GM19468 (cell line): ENCODE data around the gene PEX7.
"Not testable (repeated sequence)": the region's sequence is repeated elsewhere in the genome, so short reads cannot be mapped to it uniquely, and the experiment has no call there.

Source experiments
- ATAC-seq: cut with Tn5 transposase; IDR thresholded peaks from one replicate; pipeline ENCODE4 v1.9.1; 2021; ENCODE audit warnings: mild to moderate bottlenecking, moderate library complexity, moderate number of reproducible peaks; ENCODE audit not compliant: unreplicated experiment; ENCODE audit errors: extremely low read depth

Gene PEX7

DNA sequence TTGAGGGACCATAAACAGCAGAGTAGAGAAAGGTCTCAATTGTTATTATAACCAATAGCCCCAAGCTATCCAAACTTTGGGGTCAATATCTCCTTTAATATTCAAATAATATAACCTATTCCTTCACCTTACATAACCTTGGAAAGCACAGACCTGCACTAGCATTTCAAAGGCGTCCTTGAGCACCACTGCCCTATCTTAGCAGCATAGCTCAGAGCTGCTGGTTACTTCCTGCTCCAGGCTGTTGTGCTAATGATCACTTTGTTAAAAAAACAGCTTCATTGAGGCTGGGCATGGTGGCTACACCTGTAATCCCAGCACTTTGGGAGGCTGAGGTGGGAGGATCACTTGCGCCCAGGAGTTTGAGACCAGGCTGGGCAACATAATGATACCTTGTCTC is 110.2 kb downstream of the PEX7 start:
- no peak for ATAC-seq

DNA sequence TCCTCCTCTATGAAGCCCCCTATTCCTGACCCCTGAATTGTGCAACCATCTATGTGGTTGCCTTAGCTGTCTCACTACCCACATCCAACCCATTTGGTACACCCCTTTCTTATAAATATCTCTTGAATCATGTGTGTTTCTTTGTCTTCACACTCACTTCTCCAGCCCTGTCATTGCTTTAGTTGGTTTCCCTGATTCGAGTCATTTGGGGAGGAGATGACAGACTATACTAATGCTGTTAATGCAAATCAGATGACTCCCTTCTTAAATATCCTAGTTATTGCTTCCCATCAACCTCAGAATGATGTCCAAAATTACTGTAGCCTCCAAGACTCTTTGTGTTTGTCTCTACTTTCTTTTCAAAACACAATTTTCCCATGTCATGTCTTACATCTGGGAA is 122.7 kb downstream of the PEX7 start:
- ATAC-seq: no peak

DNA sequence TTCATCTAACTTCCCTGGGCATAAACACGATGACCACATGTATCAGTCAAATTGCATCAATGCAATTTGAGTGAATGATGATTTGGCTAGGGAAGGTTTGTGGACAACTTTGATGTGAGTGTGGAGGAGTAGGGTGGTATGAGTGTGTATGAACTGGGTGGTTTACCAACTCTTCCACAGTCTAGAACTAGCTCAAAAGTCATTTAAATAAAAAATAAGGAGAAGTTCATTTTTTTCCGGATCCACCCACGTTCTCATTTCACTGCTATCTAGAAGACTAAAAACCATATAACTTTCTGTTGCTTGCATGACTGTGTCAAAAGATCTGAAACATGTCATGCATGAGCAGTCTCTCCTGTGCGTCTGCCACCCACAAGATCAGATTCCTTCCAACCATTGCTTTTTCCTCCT is 123.3 kb downstream of the PEX7 start:
- ATAC-seq: no peak

DNA sequence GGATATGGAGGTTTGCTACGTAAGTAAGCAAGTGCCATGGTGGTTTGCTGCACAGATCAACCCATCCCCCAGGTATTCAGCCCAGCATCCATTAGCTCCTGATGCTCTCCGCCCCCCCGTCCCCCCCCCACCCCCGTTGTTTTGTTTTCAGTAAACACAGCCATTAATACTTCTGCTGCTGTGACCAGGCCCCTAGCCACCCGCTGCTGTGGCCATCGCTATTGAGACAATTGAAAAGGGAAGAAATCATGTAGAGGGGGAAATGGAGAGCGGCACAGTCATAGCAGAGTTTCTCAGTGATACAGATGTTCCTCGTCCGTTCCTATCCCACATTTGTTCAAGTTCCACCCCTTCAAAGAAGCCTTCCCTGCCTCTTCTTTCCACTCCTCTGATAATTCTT is 124.6 kb downstream of the PEX7 start:
- no peak for ATAC-seq

DNA sequence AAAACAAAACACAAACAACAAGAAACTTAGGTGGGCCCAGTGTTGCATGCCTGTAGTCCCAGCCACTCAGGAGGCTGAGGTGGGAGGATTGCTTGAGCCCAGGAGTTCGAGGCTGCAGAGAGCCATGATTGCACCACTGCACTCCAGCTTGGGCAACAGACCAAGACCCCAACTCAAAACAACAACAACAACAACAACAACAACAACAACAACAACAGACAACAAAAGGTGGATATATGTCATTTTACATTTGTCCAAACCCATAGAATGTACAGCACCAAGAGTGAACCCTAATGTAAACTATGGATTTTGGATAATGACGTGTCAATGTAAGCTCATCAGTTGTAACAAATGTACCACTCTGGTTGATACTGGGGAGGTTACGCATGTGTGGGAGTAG is 127.6 kb downstream of the PEX7 start:
- ATAC-seq: not testable (repeated sequence)

DNA sequence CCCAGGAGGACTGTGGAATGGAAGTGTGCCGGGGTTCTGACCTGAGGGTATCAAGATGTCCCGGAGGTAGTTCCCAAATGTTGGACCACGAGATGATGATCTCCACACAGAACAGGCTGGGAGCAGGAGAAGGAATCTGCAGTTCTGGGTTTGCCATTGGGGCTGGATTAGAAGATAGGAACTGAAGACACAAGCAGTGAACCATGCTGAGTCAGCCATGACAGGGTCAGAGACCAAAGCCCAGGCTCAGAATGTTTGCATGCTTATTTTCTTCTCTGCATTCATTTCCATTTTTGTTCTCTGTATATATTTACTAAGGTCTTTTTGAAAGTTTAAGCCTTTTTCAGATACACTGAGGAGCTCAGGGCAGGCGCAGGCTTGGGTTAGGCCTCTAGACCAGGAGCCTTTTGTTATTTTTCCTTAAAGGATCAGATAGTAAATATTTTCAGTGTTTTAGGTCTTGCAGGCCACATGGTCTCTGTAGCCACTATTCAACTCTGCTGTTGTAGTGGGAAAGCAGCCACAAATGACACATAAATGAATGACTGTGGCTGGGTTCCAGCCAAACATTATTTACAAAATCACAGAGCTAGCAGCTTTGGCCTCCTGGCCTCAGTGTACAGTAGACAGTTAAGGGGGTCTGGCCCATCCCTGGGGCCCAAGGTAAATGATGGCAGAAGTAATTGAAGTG is 128.2 kb downstream of the PEX7 start:
- no peak for ATAC-seq

DNA sequence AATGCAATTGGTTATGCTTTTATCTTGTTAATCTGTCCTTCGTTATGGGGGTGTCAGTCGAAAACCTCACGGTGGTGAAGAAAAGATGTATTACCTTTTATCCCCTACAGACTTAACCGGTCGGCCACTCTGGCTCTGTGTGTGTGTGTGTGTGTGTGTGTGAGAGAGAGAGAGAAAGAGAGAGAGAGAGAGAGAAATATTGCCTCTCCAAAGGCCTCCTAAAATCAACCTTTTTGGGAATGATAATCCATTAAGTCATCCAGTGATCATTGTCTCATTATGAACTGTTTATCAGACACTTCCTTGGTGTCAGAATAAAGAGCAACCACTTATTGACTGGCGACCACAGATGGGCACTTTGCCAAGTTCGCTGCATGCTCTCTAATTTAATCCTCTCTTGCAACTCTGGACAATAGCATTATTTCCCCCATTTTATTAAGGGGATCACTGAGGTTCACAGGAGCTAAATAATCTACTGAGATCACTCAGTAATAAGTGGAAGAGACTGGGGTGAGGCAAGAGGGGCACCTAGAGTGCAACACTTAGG is 130.4 kb downstream of the PEX7 start:
- ATAC-seq: no peak

DNA sequence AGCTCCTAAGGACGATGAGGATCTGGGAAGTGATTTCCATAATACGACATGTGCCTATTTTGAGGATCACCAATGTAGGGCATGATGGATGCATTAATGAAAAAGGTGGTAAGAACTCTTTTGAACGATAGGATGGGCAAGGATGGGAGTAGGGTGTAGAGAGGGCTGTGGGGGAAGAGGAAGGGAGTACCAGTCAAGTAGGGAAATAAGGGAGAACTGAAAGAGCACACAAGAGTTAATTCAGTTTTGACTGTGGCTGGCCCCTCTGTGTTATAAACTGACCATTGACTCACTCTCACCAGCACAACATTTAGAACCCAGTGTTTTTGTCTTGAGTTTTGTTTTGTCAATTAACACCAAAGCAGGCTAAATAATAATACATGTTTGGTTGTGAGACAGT is 132.7 kb downstream of the PEX7 start:
- no peak for ATAC-seq

DNA sequence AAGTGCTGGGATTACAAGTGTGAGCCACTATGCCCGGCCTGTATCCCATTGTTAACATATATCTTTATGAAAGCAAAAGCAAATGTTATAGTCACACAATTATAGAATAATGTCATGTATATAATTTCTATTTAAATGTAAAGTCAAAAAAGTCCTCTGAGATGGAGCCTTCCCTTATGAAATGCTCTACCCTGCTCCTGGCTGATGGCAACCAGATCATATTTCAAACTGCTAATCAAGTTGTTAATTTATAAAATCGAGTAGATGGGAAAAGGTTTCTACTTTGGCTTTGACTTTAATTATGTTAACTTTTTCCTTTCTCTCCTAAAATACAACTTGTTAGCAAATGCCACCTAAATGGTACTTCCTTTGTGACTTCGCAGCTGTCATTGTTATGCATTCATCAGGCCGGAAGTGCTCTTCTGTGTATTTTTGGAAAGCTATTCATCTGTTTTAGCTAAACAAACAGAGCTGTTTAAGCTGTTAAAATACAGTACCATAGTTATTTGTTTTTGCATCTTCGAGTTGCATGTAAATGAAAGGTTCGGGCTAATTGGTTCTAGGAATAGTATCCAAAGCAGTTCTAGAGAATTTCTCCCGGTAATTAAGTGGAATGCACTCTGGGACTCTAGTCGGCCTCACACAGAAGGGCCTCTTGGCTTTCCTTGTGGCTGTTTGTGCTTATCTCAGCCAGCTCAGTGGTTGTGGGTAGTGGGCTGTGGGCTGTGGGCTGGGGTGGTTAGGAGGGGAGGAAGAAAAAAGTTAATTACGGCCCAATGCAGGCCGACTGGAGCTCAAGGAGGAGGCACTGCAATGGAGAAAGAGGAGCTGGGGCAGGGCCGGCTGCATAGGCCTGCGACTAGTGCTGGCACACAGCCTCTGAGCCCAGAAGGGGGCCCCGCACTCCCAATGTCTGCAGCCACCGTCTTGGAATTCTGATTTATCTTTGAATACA is 134.5 kb downstream of the PEX7 start:
- ATAC-seq: no peak

DNA sequence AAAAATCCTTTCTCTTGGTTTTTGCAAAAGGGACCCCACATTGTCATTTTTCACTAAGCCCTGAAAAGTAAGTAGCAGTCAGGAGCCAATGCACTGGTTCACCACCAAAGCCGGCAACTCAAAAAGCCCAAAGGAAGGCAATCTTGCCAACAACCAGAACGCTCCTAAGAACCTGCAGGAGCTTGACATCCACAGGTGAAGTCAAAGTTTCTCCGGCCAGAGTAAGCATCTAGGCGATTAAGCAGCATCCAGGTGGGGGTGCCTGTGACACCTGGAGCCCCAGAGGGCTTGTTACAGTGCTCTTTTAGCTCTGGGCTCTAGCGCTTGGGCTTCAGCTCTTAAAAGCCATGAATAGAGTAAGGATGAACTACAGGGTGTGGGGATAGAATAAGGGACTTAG is 135.8 kb downstream of the PEX7 start:
- ATAC-seq: no peak

DNA sequence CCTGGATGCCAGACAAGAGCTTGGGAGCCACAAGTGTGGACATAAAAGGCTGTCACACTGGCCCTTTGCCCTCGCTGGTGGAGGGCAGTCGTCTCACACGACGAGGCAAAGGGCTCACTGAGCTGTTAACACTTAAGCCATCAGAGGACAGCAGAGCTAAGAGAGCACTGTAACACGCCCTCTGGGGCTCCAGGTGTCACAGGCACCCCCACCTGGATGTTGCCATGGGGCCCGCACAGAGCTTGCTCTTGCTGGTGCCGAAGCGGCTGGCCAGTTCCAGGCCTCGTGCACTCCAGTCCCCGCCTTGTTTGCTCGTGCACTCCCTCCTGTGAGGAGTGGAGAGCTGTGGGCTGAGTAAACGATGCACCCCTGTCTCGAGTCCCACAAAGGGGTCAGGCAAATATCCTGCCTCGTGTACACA is 137.1 kb downstream of the PEX7 start:
- no peak for ATAC-seq

DNA sequence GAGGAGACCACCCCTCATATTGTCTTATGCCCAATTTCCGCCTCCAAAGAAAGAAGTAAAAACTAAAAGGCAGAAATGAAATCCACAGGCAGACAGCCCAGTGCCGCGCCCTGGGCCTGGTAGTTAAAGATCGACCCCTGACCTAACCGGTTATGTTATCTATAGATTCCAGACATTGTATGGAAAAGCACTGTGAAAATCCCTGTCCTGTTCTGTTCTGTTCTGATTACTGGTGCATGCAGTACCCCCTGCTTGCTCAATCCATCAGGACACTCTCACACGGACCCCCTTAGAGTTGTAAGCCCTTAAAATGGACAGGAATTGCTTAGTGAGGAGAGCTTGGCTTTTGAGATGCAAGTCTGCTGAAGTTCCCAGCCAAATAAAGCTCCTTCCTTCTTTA is 137.5 kb downstream of the PEX7 start:
- not testable (repeated sequence) for ATAC-seq

DNA sequence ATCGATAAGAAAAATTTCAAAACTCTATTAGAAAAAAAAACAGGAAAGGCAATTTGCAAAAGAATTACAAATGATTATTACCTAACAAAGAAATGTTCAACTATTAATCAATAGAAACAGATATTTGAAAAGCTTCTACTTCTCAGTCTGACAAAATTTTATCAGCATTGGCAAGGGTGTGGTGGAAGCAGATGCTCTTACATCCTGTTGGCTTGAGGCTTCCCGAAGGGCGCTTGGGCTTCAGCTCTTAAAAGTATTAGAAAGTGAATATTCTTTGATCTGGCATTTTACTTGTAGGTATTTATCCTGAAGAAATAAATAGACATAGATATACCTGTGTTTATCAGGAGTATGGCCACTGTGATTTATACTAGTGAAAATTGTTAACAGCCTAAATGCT is 138.4 kb downstream of the PEX7 start:
- ATAC-seq: no peak

DNA sequence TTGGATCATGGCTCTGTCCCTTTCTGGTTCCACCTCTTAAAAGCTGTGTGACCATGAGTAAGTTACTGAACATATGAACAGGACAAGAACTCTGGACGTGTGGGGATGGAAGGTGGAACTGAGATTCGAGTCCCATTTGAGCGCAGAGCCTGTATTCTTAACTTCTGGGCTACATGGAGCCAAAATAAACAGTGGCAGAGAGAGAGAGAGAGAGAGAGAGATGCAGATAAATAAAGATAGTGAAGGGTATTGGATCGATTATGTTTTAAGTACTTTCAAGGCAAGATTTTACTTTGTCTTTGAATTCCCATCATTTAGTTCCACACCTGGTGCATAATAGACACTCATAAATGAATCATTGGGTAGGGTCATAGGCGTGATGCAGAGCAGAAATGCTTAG is 139.5 kb downstream of the PEX7 start:
- ATAC-seq: no peak

DNA sequence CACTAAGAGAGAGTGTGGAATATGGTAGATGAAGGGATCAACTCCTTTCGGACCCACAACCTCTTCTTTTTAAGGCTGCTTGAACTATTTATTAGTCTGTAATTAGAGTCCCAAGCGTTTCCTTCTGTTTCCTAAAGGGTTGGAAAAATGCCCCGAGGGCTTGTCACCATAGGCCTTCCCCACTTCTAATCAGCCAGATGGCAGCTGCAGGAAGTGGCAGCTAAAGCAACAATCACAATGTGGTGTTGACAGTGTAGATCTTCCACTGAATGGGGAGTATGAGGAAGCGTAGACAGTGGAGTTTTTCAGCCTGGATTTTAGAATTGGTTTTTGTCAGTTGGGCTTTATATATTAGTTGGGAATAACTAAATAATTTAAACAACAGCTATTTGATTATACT is 140.3 kb downstream of the PEX7 start:
- no peak for ATAC-seq

DNA sequence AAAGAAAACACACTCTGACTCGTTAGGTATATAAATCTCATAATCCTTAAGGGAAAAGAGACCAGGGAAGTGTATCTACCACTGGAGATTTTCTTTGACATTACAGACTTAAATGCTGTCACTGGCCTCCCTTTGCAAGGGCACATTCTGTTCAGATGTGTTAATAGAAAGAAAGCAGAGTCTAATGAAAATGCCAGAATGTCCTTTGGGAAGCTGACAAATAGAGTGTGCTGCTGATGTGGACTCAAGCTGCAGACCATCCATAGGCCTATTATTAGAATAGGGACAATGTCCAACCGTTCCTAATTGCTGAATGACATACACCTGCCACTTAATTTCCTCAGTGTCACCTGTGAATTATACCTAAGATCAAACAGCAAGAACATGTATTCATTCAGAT is 140.9 kb downstream of the PEX7 start:
- ATAC-seq: no peak
